K562 (cell line): ENCODE results near the gene DGLUCY. TPM values are rescaled to one million over a fixed set of nuclear protein-coding genes. Genes with fewer than 3 reads are reported as not detected.
A peak's percentile ranks its signal among the peaks of the same experiment; 100 is the strongest.

Experiments used
- DPF2 ChIP-seq: fragments of 450-650 bp; IDR thresholded peaks from 2 replicates; pipeline ENCODE4 v1.6.1; 2016
- EZH2 ChIP-seq: IDR thresholded peaks from 2 replicates; pipeline ENCODE4 v1.6.1; 2012; ENCODE audit warnings: low read depth, mild to moderate bottlenecking, inconsistent platforms, low read length, borderline replicate concordance
- GABPB2 ChIP-seq: fragments of 250-450 bp; sonication (Bioruptor Pico); conservative IDR thresholded peaks from 2 replicates; pipeline ENCODE4 v1.5.1; 2021; ENCODE audit warnings: mild to moderate bottlenecking
- GATAD2B ChIP-seq: fragments of 450-650 bp; IDR thresholded peaks from 2 replicates; pipeline ENCODE4 v1.6.1; 2017; ENCODE audit warnings: mild to moderate bottlenecking, borderline replicate concordance
- GTF2B ChIP-seq: IDR thresholded peaks from 2 replicates; pipeline ENCODE4 v1.6.1; 2011; ENCODE audit not compliant: insufficient read length; ENCODE audit errors: extremely low read depth
- HES1 ChIP-seq: fragments of 450-650 bp; IDR thresholded peaks from 2 replicates; pipeline ENCODE4 v1.6.1; 2016; ENCODE audit warnings: low read depth, mild to moderate bottlenecking, moderate library complexity
- HMG20B ChIP-seq: fragments of 250-450 bp; sonication (Bioruptor Pico); IDR thresholded peaks from 2 replicates; pipeline ENCODE4 v1.5.0; 2021; ENCODE audit warnings: mild to moderate bottlenecking
- ILK ChIP-seq: fragments of 450-650 bp; IDR thresholded peaks from 2 replicates; pipeline ENCODE4 v1.6.1; 2016; ENCODE audit warnings: missing genetic modification characterization, low read depth, mild to moderate bottlenecking, missing compliant biosample characterization, moderate library complexity, borderline replicate concordance
- KDM4B ChIP-seq, 2 experiments: fragments of 450-650 bp in 1 of 2; sonication (generic) in 1 of 2; IDR thresholded peaks; 2 replicates each; pipeline ENCODE4 v1.6.1; 2016 to 2017; ENCODE audit warnings: borderline replicate concordance in 2 of 2, antibody characterized with exemption in 1 of 2, low read depth in 1 of 2, mild to moderate bottlenecking in 1 of 2
- KLF10 ChIP-seq: fragments of 250-450 bp; sonication (Bioruptor Pico); IDR thresholded peaks from 2 replicates; pipeline ENCODE4 v1.6.1; 2021; ENCODE audit warnings: matching md5 sums
- L3MBTL2 ChIP-seq: fragments of 450-650 bp; IDR thresholded peaks from 2 replicates; pipeline ENCODE4 v1.6.1; 2016; ENCODE audit warnings: mild to moderate bottlenecking, moderate library complexity
- NCOA1 ChIP-seq: fragments of 450-650 bp; IDR thresholded peaks from 2 replicates; pipeline ENCODE4 v1.6.1; 2016; ENCODE audit warnings: low read depth
- NEUROD1 ChIP-seq: fragments of 150-350 bp; IDR thresholded peaks from 2 replicates; pipeline ENCODE4 v1.6.1; 2014; ENCODE audit warnings: borderline replicate concordance, low read length, low read depth; ENCODE audit not compliant: partially characterized antibody
- NFYB ChIP-seq: IDR thresholded peaks from 2 replicates; pipeline ENCODE4 v1.6.1; 2011; ENCODE audit warnings: mild to moderate bottlenecking, moderate library complexity; ENCODE audit not compliant: insufficient read length; ENCODE audit errors: extremely low read depth
- NRF1 ChIP-seq, 2 experiments: fragments of 450-650 bp; IDR thresholded peaks in 1 of 2; conservative IDR thresholded peaks in 1 of 2; 2 replicates each; pipeline ENCODE4 v1.6.1; 2014; ENCODE audit warnings: mild to moderate bottlenecking in 2 of 2
- PHF20 ChIP-seq: fragments of 450-650 bp; IDR thresholded peaks from 2 replicates; pipeline ENCODE4 v1.6.1; 2018; ENCODE audit not compliant: partially characterized antibody
- RBM17 ChIP-seq: fragments of 200-400 bp; formaldehyde crosslinking; IDR thresholded peaks from 2 replicates; pipeline ENCODE4 v1.6.1; 2017; ENCODE audit warnings: low read depth, mild to moderate bottlenecking, low read length, borderline replicate concordance
- SMARCA4 ChIP-seq: fragments of 450-650 bp; IDR thresholded peaks from 2 replicates; pipeline ENCODE4 v1.6.1; 2016
- TEAD4 ChIP-seq, 2 experiments: sonication (generic) in 1 of 2; formaldehyde crosslinking in 1 of 2; IDR thresholded peaks; 2 replicates each; pipeline versions ENCODE4 v1.6.1 to v1.8.0; 2012 to 2022; ENCODE audit warnings: borderline replicate concordance in 1 of 2, inconsistent platforms in 1 of 2, low read length in 1 of 2, mild to moderate bottlenecking in 1 of 2, missing genetic modification reagents in 1 of 2
- ZNF121 ChIP-seq: sonication (generic); formaldehyde crosslinking; conservative IDR thresholded peaks from 2 replicates; pipeline ENCODE4 v1.8.0; 2022; ENCODE audit warnings: missing genetic modification reagents
- ZNF639 ChIP-seq, 2 experiments: fragments of 200-800 bp in 1 of 2; sonication (Bioruptor generic) in 1 of 2; sonication (generic) in 1 of 2; formaldehyde crosslinking in 1 of 2; IDR thresholded peaks in 1 of 2; conservative IDR thresholded peaks in 1 of 2; 2 replicates each; pipeline versions ENCODE4 v1.5.0 to v1.6.1; 2016 to 2020; ENCODE audit warnings: missing compliant biosample characterization in 1 of 2, missing genetic modification characterization in 1 of 2, missing genetic modification reagents in 1 of 2
- ZNF695 ChIP-seq: fragments of 450-650 bp; formaldehyde crosslinking; IDR thresholded peaks from 2 replicates; pipeline ENCODE4 v1.4.0; 2020; ENCODE audit warnings: mild to moderate bottlenecking, moderate library complexity
- ZNF77 ChIP-seq: fragments of 250-450 bp; sonication (Bioruptor Pico); IDR thresholded peaks from 2 replicates; pipeline ENCODE4 v1.5.0; 2020
- polyA plus RNA-seq, 8 experiments: library from polyadenylated mRNA; depleted of rRNA in 4 of 8; stranded (reverse) in 5 of 8; unstranded in 3 of 8; fragments of >200 nt; fragmentation: Nextera tagmentation in 2 of 8; fragmentation: Illumina TruSeq in 1 of 8; extraction: Ambion mirVana in 2 of 8; extraction: Trizol in 1 of 8; gene quantifications; 2 replicates each; pipeline versions ENCODE4 v1.2.1 to v1.2.3, GENCODE V29; 2011 to 2014; ENCODE audit warnings: inconsistent platforms in 1 of 8, missing spikeins in 1 of 8
- total RNA-seq, 7 experiments: library from RNA; depleted of rRNA in 6 of 7; stranded (reverse); fragments of >200 nt in 6 of 7; fragmentation: Illumina TruSeq in 2 of 7; extraction: Trizol in 2 of 7; gene quantifications; 2 replicates each; pipeline versions ENCODE4 v1.2.1 to v1.2.3, GENCODE V29; 2011 to 2021; ENCODE audit warnings: low replicate concordance in 1 of 7
- TF ChIP-seq, protein P1 (sequence below): fragments of 450-650 bp; conservative IDR thresholded peaks from 2 replicates; pipeline ENCODE4 v1.6.1; 2016; ENCODE audit warnings: missing genetic modification characterization, low read depth, mild to moderate bottlenecking, control low read depth, missing compliant biosample characterization

Gene DGLUCY
- total and polyA plus RNA-seq, 9 of the 15 experiments (the other 6 are each of a cell fraction or from before 2014, with no cell fraction given): 9.9 to 28.4 (median 21.0) TPM

DNA sequence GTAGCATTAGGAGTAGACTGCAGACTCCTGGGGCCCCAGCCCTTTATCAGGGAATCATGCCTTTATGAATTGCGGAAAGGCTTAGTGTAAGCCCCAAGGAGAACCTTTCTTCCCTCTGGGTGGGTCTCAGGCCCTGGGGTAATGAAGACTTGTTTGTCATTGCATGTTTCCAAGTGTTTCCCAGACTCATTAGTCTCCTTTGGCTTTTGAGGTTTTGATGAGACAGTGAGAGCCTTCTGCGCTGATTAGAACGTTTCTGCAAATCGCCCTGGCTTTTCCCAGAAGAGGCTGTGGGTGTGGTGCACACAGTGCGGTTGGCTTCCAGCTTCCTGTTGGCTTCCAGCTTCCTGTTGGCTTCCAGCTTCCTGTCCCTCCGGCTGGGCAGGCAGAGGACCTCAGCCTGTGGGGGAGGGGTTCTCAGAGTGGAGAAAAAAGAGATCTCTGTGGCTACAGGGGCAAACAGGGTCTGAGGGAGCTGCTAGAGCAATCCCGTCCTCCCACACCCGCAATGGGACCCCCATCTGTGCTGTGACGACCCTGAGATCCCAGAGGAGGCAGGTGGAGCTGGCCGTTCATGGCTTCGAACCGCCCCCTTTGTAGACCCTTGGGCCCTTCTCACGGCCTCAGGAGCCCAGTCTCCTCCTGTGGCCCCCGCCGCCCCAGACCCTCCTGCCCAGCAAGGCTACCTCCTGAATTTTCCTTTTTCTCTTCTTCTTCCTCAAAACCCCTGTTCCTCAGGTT lies 88.5 kb downstream of the DGLUCY start (continued):
- TF ChIP-seq ZNF121 (CRISPR knock-in tag) (no peak), GATAD2B (peak; percentile 33), KDM4B (IDR thresholded peaks at IDR 0.05; ENCODE audit: borderline replicate concordance in 2 of 2, low read depth in 1 of 2) (peak in 1 of 2 experiments; percentile 31; a peak in 1 of 4 replicates), NFYB (no peak), NRF1 (conservative IDR thresholded peaks at IDR 0.05 in 1 of 2, IDR thresholded peaks at IDR 0.05 in 1 of 2) (peak; percentile 36 to 47; a peak in 2 of 4 replicates), RBM17 (no peak), ZNF77 (no peak), EZH2 (no peak), NEUROD1 (peak; percentile 57), ZNF695 (CRISPR knock-in tag) (no peak), ILK (tag) (no peak), L3MBTL2 (peak; percentile 47; the same call in 1 of the 2 replicates), HES1 (0 out of 2 replicates have a peak, but pooled peaks have one; percentile 30), TEAD4 (IDR thresholded peaks at IDR 0.05; ENCODE audit: low read length) (peak; percentile 80; the same call in 1 of the 2 replicates), TEAD4 (CRISPR knock-in tag; IDR thresholded peaks at IDR 0.05; ENCODE audit: borderline replicate concordance) (no peak), SMARCA4 (peak; percentile 85), DPF2 (peak; percentile 85), PHF20 (peak; percentile 14), GTF2B (no peak), ZNF639 (CRISPR knock-in tag; conservative IDR thresholded peaks at IDR 0.05 in 1 of 2, IDR thresholded peaks at IDR 0.05 in 1 of 2) (peak in 1 of 2 experiments; percentile 32; a peak in 1 of 4 replicates), GABPB2 (CRISPR knock-in tag) (no peak), HMG20B (CRISPR knock-in tag) (no peak), KLF10 (CRISPR knock-in tag) (no peak), NCOA1 (peak; percentile 74)
- TF ChIP-seq, protein P1, sequence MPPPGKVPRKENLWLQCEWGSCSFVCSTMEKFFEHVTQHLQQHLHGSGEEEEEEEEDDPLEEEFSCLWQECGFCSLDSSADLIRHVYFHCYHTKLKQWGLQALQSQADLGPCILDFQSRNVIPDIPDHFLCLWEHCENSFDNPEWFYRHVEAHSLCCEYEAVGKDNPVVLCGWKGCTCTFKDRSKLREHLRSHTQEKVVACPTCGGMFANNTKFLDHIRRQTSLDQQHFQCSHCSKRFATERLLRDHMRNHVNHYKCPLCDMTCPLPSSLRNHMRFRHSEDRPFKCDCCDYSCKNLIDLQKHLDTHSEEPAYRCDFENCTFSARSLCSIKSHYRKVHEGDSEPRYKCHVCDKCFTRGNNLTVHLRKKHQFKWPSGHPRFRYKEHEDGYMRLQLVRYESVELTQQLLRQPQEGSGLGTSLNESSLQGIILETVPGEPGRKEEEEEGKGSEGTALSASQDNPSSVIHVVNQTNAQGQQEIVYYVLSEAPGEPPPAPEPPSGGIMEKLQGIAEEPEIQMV: no peak
